Ovary (tissue), 3 donors: ENCODE data around the gene TLE4.

ENCODE experiments used
- CTCF ChIP-seq, 3 donors: fragments of 450-650 bp in 2 of 3; fragments of 200-600 bp in 1 of 3; IDR thresholded peaks; one replicate each; pipeline versions ENCODE4 v1.5.1 to v1.8.0; 2016 to 2022; ENCODE audit warnings: antibody characterized with exemption in 3 of 3, mild to moderate bottlenecking in 1 of 3
- POLR2A ChIP-seq: fragments of 450-650 bp; IDR thresholded peaks from one replicate; pipeline ENCODE4 v1.6.1; 2017; ENCODE audit warnings: antibody characterized with exemption, mild to moderate bottlenecking, moderate library complexity
- donor health status: DM: no; HTN: no; CAD: no.

GRCh38 chr9:79672891-79673290, 101.1 kb downstream of the TLE4 start:
- TF ChIP-seq POLR2A (no peak), CTCF (IDR thresholded peaks at IDR 0.05) (no peak)
